HG02970 (cell line): ENCODE results near the gene IL10RB.
"Not testable (repeated sequence)": the region's sequence is repeated elsewhere in the genome, so short reads cannot be mapped to it uniquely, and the experiment has no call there.

ENCODE experiments used
- ATAC-seq: cut with Tn5 transposase; IDR thresholded peaks from one replicate; pipeline ENCODE4 v1.9.1; 2021; ENCODE audit warnings: mild to moderate bottlenecking, moderate library complexity, moderate number of reproducible peaks; ENCODE audit not compliant: unreplicated experiment, low FRiP score

Gene IL10RB

GRCh38 chr21:33296156-33296555 is 30.0 kb downstream of the IL10RB start:
- no peak for ATAC-seq

GRCh38 chr21:33299181-33299752 is 33.1 kb downstream of the IL10RB start:
- ATAC-seq: no peak

- no peak for ATAC-seq
These were observed 34.8 kb downstream of the IL10RB start for GRCh38 chr21:33300701-33301631.

GRCh38 chr21:33301632-33302002 is 35.5 kb downstream of the IL10RB start:
- no peak for ATAC-seq

- no peak for ATAC-seq
These were observed 35.9 kb downstream of the IL10RB start for GRCh38 chr21:33302055-33302454.

GRCh38 chr21:33302796-33303195 is 36.6 kb downstream of the IL10RB start:
- ATAC-seq: no peak

- ATAC-seq: no peak
These were observed 39.1 kb downstream of the IL10RB start for GRCh38 chr21:33305344-33305671.

- ATAC-seq: no peak
These were observed 39.8 kb downstream of the IL10RB start for GRCh38 chr21:33305938-33306337.

GRCh38 chr21:33308586-33309490 is 42.7 kb downstream of the IL10RB start:
- no peak for ATAC-seq

- ATAC-seq: no peak
These were observed 43.6 kb downstream of the IL10RB start for GRCh38 chr21:33309778-33310177.

- ATAC-seq: no peak
These were observed 46.0 kb downstream of the IL10RB start for GRCh38 chr21:33312121-33312520.

GRCh38 chr21:33313183-33313582 is 47.0 kb downstream of the IL10RB start:
- ATAC-seq: no peak

- no peak for ATAC-seq
These were observed 47.4 kb downstream of the IL10RB start for GRCh38 chr21:33313611-33314010.

GRCh38 chr21:33314111-33314510 is 47.9 kb downstream of the IL10RB start:
- no peak for ATAC-seq

- no peak for ATAC-seq
These were observed 50.0 kb downstream of the IL10RB start for GRCh38 chr21:33315946-33316710.

- ATAC-seq: no peak
These were observed 51.0 kb downstream of the IL10RB start for GRCh38 chr21:33317145-33317544.

- ATAC-seq: no peak
These were observed 51.8 kb downstream of the IL10RB start for GRCh38 chr21:33317786-33318486.

- not testable (repeated sequence) for ATAC-seq
These were observed 54.8 kb downstream of the IL10RB start for GRCh38 chr21:33321005-33321404.

- ATAC-seq: not testable (repeated sequence)
These were observed 57.4 kb downstream of the IL10RB start for GRCh38 chr21:33323610-33324009.
